Astrocyte (in vitro differentiated cells and primary cell): Measurements from ENCODE around the gene MXD3.

Source experiments
- CTCF ChIP-seq: IDR thresholded peaks from 2 replicates; pipeline ENCODE4 v1.5.1; 2011; ENCODE audit warnings: low read depth, mild to moderate bottlenecking, inconsistent platforms, low read length, moderate library complexity; ENCODE audit not compliant: insufficient read depth
- EZH2 ChIP-seq: IDR thresholded peaks from 2 replicates; pipeline ENCODE4 v1.6.1; 2012; ENCODE audit warnings: mild to moderate bottlenecking, low read length, inconsistent platforms; ENCODE audit not compliant: insufficient read depth

GRCh38 chr5:177276886-177277285 is 34.8 kb downstream of the MXD3 start:
- TF ChIP-seq CTCF (no peak), EZH2 (no peak)
